Tibial nerve (tissue), 4 donors: Measurements from ENCODE around the gene SEL1L2. TPM values are rescaled to one million over a fixed set of nuclear protein-coding genes. Genes with fewer than 3 reads are reported as not detected.

Experiments
- DNase-seq, 2 donors: peaks; one replicate each; pipeline ENCODE4 v3.0.0-alpha.2; 2019; ENCODE audit warnings: low spot score in 2 of 2
- H3K27ac ChIP-seq, 4 donors: fragments of 200-600 bp; sonication (generic) in 3 of 4; one replicate each; pipeline ENCODE4 v1.5.1; 2017 to 2019; ENCODE audit warnings: mild to moderate bottlenecking in 1 of 4
- H3K27me3 ChIP-seq, 2 donors: fragments of 200-600 bp; sonication (generic) in 1 of 2; one replicate each; pipeline versions ENCODE4 v1.5.1 to v1.6.0; 2017 to 2019
- H3K36me3 ChIP-seq, 3 donors: fragments of 200-600 bp; sonication (generic); one replicate each; pipeline ENCODE4 v1.5.1; 2018 to 2019
- H3K4me1 ChIP-seq, 4 donors: fragments of 200-600 bp; sonication (generic) in 3 of 4; one replicate each; pipeline ENCODE4 v1.5.1; 2017 to 2019
- H3K4me3 ChIP-seq, 4 donors: fragments of 200-600 bp; sonication (generic) in 3 of 4; one replicate each; pipeline ENCODE4 v1.5.1; 2017 to 2019; ENCODE audit warnings: mild to moderate bottlenecking in 1 of 4, moderate library complexity in 1 of 4
- H3K9me3 ChIP-seq, 4 donors: fragments of 200-600 bp; sonication (generic) in 3 of 4; one replicate each; pipeline ENCODE4 v1.5.1; 2017 to 2019
- CTCF ChIP-seq, 5 experiments: fragments of 200-600 bp in 3 of 5; fragments of 450-650 bp in 2 of 5; sonication (generic) in 3 of 5; IDR thresholded peaks; one replicate each; pipeline ENCODE4 v1.5.1; 2016 to 2019; ENCODE audit warnings: antibody characterized with exemption in 5 of 5, mild to moderate bottlenecking in 3 of 5, moderate library complexity in 2 of 5
- EP300 ChIP-seq, 2 donors: sonication (generic); formaldehyde crosslinking; IDR thresholded peaks; one replicate each; pipeline ENCODE4 v1.6.1; 2017; ENCODE audit warnings: antibody characterized with exemption in 2 of 2, mild to moderate bottlenecking in 1 of 2
- POLR2A ChIP-seq, 2 donors: fragments of 450-650 bp; IDR thresholded peaks; one replicate each; pipeline ENCODE4 v1.6.1; 2017; ENCODE audit warnings: antibody characterized with exemption in 2 of 2, mild to moderate bottlenecking in 2 of 2, moderate library complexity in 2 of 2
- WGBS, 2 donors: methylation state at CpG; one replicate each; pipeline ENCODE4 v1.1.5; 2018; 5-methylcytosine and 5-hydroxymethylcytosine counted together
- total RNA-seq, 4 donors: library from RNA; depleted of rRNA; stranded (reverse); fragments of >200 nt; gene quantifications; one replicate each; pipeline ENCODE4 v1.1.0, GENCODE V29; 2016

SEL1L2 gene
- total RNA-seq: not detected

- DNase-seq: no peak
- H3K36me3 ChIP-seq: no peaks in the 10 kb centered on the region
- 41 to 54% methylated on average over 5 of the region's 5 CpGs for WGBS, 2 donors
- no peak within 1 kb of the TSS for H3K4me3 ChIP-seq
- TF ChIP-seq CTCF (IDR thresholded peaks at IDR 0.05) (no peak), POLR2A (IDR thresholded peaks at IDR 0.05) (no peak), EP300 (IDR thresholded peaks at IDR 0.05) (no peak)
- H3K27ac ChIP-seq: no peak within 1 kb of the TSS
- H3K27me3 ChIP-seq: no peaks in the 10 kb centered on the region
- H3K9me3 ChIP-seq: peaks cover 0 to 42% (median 6%) of the 10 kb centered on the region in 4 donors
- no peaks in the 10 kb centered on the region for H3K4me1 ChIP-seq
Measured at GRCh38 chr20:13990465-13990864, at the start of gene SEL1L2. Gene SEL1L2 (minus strand): TSS chr20:13990614. CDS start chr20:13990534, 80 bp downstream.

- DNase-seq: no peak
- Histone ChIP-seq H3K27me3 (no peaks in the 10 kb centered on the region), H3K27ac (no peak overlapping the region), H3K36me3 (no peaks in the 10 kb centered on the region), H3K4me3 (no peak overlapping the region), H3K4me1 (no peaks in the 10 kb centered on the region), H3K9me3 (no peaks in the 10 kb centered on the region)
- TF ChIP-seq CTCF (IDR thresholded peaks at IDR 0.05): no peak
- TF ChIP-seq POLR2A (IDR thresholded peaks at IDR 0.05): no peak
- no peak for TF ChIP-seq EP300 (IDR thresholded peaks at IDR 0.05)
- 94 to 95% methylated on average over 7 of the region's 7 CpGs for WGBS, 2 donors
Measured at GRCh38 chr20:14036567-14036966, 46.2 kb upstream of the SEL1L2 start.

- WGBS, 2 donors: 80 to 87% methylated on average over 1 of the region's 1 CpG
- no peak for DNase-seq
- H3K27me3 ChIP-seq: no peaks in the 10 kb centered on the region
- H3K4me1 ChIP-seq: no peaks in the 10 kb centered on the region
- H3K27ac ChIP-seq: no peak overlapping the region
- no peaks in the 10 kb centered on the region for H3K9me3 ChIP-seq
- TF ChIP-seq CTCF (IDR thresholded peaks at IDR 0.05) (no peak), EP300 (IDR thresholded peaks at IDR 0.05) (no peak), POLR2A (IDR thresholded peaks at IDR 0.05) (no peak)
- H3K36me3 ChIP-seq: peaks cover 0 to 4% (median 0%) of the 10 kb centered on the region in 3 donors
- no peak overlapping the region for H3K4me3 ChIP-seq
Measured at GRCh38 chr20:14033310-14033709, 42.9 kb upstream of the SEL1L2 start.

- no peak for DNase-seq
- H3K27me3 ChIP-seq: no peaks in the 10 kb centered on the region
- H3K4me3 ChIP-seq: no peak overlapping the region
- H3K4me1 ChIP-seq: no peaks in the 10 kb centered on the region
- TF ChIP-seq CTCF (IDR thresholded peaks at IDR 0.05) (no peak), POLR2A (IDR thresholded peaks at IDR 0.05) (no peak), EP300 (IDR thresholded peaks at IDR 0.05) (no peak)
- WGBS, 2 donors: 92 to 93% methylated on average over 1 of the region's 1 CpG
- no peak overlapping the region for H3K27ac ChIP-seq
- H3K36me3 ChIP-seq: peaks cover 0 to 12% (median 0%) of the 10 kb centered on the region in 3 donors
- H3K9me3 ChIP-seq: peaks cover 0 to 9% (median 1%) of the 10 kb centered on the region in 4 donors
Measured at GRCh38 chr20:14030991-14031390, 40.6 kb upstream of the SEL1L2 start.

- whole genome bisulfite sequencing, 2 donors: 97 to 99% methylated on average over 3 of the region's 3 CpGs
- no peak for DNase-seq
Measured at GRCh38 chr20:14012671-14013070, 22.3 kb upstream of the SEL1L2 start.

More at GRCh38 chr20:14012671-14013070, 22.3 kb upstream of the SEL1L2 start:
- Histone ChIP-seq H3K4me1 (no peaks in the 10 kb centered on the region), H3K36me3 (peaks cover 0 to 26% (median 0%) of the 10 kb centered on the region in 3 donors), H3K9me3 (peaks cover 0 to 55% (median 5%) of the 10 kb centered on the region in 4 donors), H3K27me3 (no peaks in the 10 kb centered on the region), H3K27ac (no peak overlapping the region), H3K4me3 (no peak overlapping the region)
- no peak for TF ChIP-seq CTCF (IDR thresholded peaks at IDR 0.05)
- TF ChIP-seq POLR2A (IDR thresholded peaks at IDR 0.05): no peak
- TF ChIP-seq EP300 (IDR thresholded peaks at IDR 0.05): no peak
